ENCODE measurements around the gene ZNF253. TPM values are rescaled to one million over a fixed set of nuclear protein-coding genes. Genes with fewer than 3 reads are reported as not detected.
"Not testable (repeated sequence)": the region's sequence is repeated elsewhere in the genome, so short reads cannot be mapped to it uniquely, and the experiment has no call there.

ZNF253 gene
- total RNA-seq, 2 experiments from 2014 or later, result 4.9 to 5.2 TPM

- no peak for DNase-seq
Measured at GRCh38 chr19:19884583-19884982, 18.9 kb downstream of the ZNF253 start.

GRCh38 chr19:19892055-19892941 is 26.6 kb downstream of the ZNF253 start:
- Histone ChIP-seq H3K9me3 (ENCODE audit: control insufficient read depth in 1 of 2, insufficient read depth in 1 of 2, low read length in 2 of 2) (peaks cover 32 to 86% of the 10 kb centered on the region in 2 experiments), H3K36me3 (ENCODE audit: insufficient read depth, low read length) (peaks cover 35% of the 10 kb centered on the region)
- peaks cover 80% of the 10 kb centered on the region for H3K36me3 Mint-ChIP-seq (ENCODE audit: low read depth)
- H3K4me1 ChIP-seq (ENCODE audit: insufficient read depth, low read length); H3K4me1 Mint-ChIP-seq (ENCODE audit: low read depth); CTCF ChIA-PET; H3K27ac Mint-ChIP-seq; H3K4me3 Mint-ChIP-seq; POLR2A ChIA-PET; H3K4me3 ChIP-seq (ENCODE audit: low read length); DNase-seq; ATAC-seq (ENCODE audit: poor library complexity); H3K27ac ChIP-seq (ENCODE audit: low read depth in 1 of 2, low read length in 2 of 2); H3K27me3 ChIP-seq (ENCODE audit: control insufficient read depth in 1 of 2, insufficient read depth in 2 of 2, low read length in 2 of 2); H3K27me3 Mint-ChIP-seq: not testable (repeated sequence)
- H3K9me3 Mint-ChIP-seq, result peaks cover 14% of the 10 kb centered on the region
- intact Hi-C loops (cut with DNase I, micrococcal nuclease), result loop anchor here in 1 of 2 experiments (10.0 kb wide), 2 partner anchors 177 to 217 kb away; no protein-coding TSS in a partner anchor

More at GRCh38 chr19:19884583-19884982, 18.9 kb downstream of the ZNF253 start:
- Histone ChIP-seq H3K4me1 (ENCODE audit: insufficient read depth, low read length) (no peaks in the 10 kb centered on the region), H3K27ac (ENCODE audit: low read depth in 1 of 2, low read length in 2 of 2) (no peak overlapping the region), H3K36me3 (ENCODE audit: insufficient read depth, low read length) (peaks cover 40% of the 10 kb centered on the region), H3K9me3 (ENCODE audit: control insufficient read depth in 1 of 2, insufficient read depth in 1 of 2, low read length in 2 of 2) (peaks cover 12 to 19% of the 10 kb centered on the region in 2 experiments), H3K4me3 (ENCODE audit: low read length) (no peak overlapping the region), H3K27me3 (ENCODE audit: control insufficient read depth in 1 of 2, insufficient read depth in 2 of 2, low read length in 2 of 2) (no peaks in the 10 kb centered on the region)
- POLR2A ChIA-PET, result no interaction called here
- Mint-ChIP-seq H3K4me1 (ENCODE audit: low read depth) (no peaks in the 10 kb centered on the region), H3K36me3 (ENCODE audit: low read depth) (peaks cover 95% of the 10 kb centered on the region), H3K27me3 (no peaks in the 10 kb centered on the region), H3K9me3 (peaks cover 4% of the 10 kb centered on the region), H3K4me3 (no peak overlapping the region), H3K27ac (no peak overlapping the region)
- no peak for TF ChIP-seq CTCF (IDR thresholded peaks at IDR 0.05)
- intact Hi-C loops (cut with DNase I, micrococcal nuclease), result loop anchor here in 1 of 2 experiments (10.0 kb wide), 1 partner anchor 50 kb away; no protein-coding TSS in a partner anchor
- no peak for ATAC-seq (ENCODE audit: poor library complexity)
- CTCF ChIA-PET, result no interaction called here

GRCh38 chr19:19900139-19900728 is 34.6 kb downstream of the ZNF253 start:
- H3K4me3 Mint-ChIP-seq, result peak overlapping the region; percentile 94
- no peaks in the 10 kb centered on the region for H3K27me3 Mint-ChIP-seq
- TF ChIP-seq CTCF (IDR thresholded peaks at IDR 0.05), result no peak
- no peaks in the 10 kb centered on the region for H3K27me3 ChIP-seq (ENCODE audit: control insufficient read depth in 1 of 2, insufficient read depth in 2 of 2, low read length in 2 of 2)
- no peak overlapping the region for H3K27ac ChIP-seq (ENCODE audit: low read depth in 1 of 2, low read length in 2 of 2)
- H3K36me3 Mint-ChIP-seq (ENCODE audit: low read depth), result peaks cover 57% of the 10 kb centered on the region
- intact Hi-C loops (cut with DNase I, micrococcal nuclease), result loop anchor here (1.0 to 5.0 kb wide), 4 partner anchors 33 to 123 kb away; partner anchors contain the start of gene ZNF506 (in 1 of the 2)
- peak; percentile 18 for ATAC-seq (ENCODE audit: poor library complexity)
- CTCF ChIA-PET, result no interaction called here
- H3K4me3 ChIP-seq (ENCODE audit: low read length), result peak overlapping the region; percentile 96
- peaks cover 43% of the 10 kb centered on the region for H3K4me1 Mint-ChIP-seq (ENCODE audit: low read depth)
- peaks cover 12 to 36% of the 10 kb centered on the region in 2 experiments for H3K9me3 ChIP-seq (ENCODE audit: control insufficient read depth in 1 of 2, insufficient read depth in 1 of 2, low read length in 2 of 2)
- peak in 2 of 14 experiments; percentile 3 to 13 for DNase-seq
- POLR2A ChIA-PET, result interaction anchor here (0.7 to 4.7 kb wide), 27 partner anchors 10 to 1497 kb away, joined by 3 to 81 read pairs (median 5); partner anchors contain the start of genes ATP13A1, GATAD2A, LPAR2 and ZNF101
- H3K27ac Mint-ChIP-seq, result peak overlapping the region; percentile 82
- peaks cover 20% of the 10 kb centered on the region for H3K4me1 ChIP-seq (ENCODE audit: insufficient read depth, low read length)
- no peaks in the 10 kb centered on the region for H3K36me3 ChIP-seq (ENCODE audit: insufficient read depth, low read length)
- H3K9me3 Mint-ChIP-seq, result peaks cover 13% of the 10 kb centered on the region

Data from CD4-positive, alpha-beta T cell (primary cell).